GM19328 (cell line): Measurements from ENCODE around the gene ATP5F1C.

Experiments
- ATAC-seq: cut with Tn5 transposase; IDR thresholded peaks from one replicate; pipeline ENCODE4 v1.9.1; 2021; ENCODE audit warnings: mild to moderate bottlenecking, moderate library complexity; ENCODE audit not compliant: unreplicated experiment

Gene ATP5F1C

GRCh38 chr10:7836571-7836970, 48.6 kb downstream of the ATP5F1C start:
- ATAC-seq: no peak

- ATAC-seq: no peak
Measured at GRCh38 chr10:7846591-7846990, 58.6 kb downstream of the ATP5F1C start.

GRCh38 chr10:7853226-7853842, 65.4 kb downstream of the ATP5F1C start:
- no peak for ATAC-seq

GRCh38 chr10:7853890-7854289, 65.9 kb downstream of the ATP5F1C start:
- no peak for ATAC-seq

GRCh38 chr10:7855205-7855604, 67.2 kb downstream of the ATP5F1C start:
- no peak for ATAC-seq

GRCh38 chr10:7856678-7857077, 68.7 kb downstream of the ATP5F1C start:
- no peak for ATAC-seq

GRCh38 chr10:7857262-7857661, 69.3 kb downstream of the ATP5F1C start:
- no peak for ATAC-seq
